Stimulated activated CD4-positive, alpha-beta T cell treated with anti-CD3 and anti-CD28 coated beads, Interleukin-2, amount 100 ng/mL, for 4 hours (primary cell): ENCODE measurements around the gene DNAH3.
"Not testable (repeated sequence)": the region's sequence is repeated elsewhere in the genome, so short reads cannot be mapped to it uniquely, and the experiment has no call there.

Experiments
- DNase-seq: peaks from one replicate; pipeline ENCODE4 v3.0.0-alpha.2; 2020; ENCODE audit warnings: low read depth

DNAH3 gene

DNA sequence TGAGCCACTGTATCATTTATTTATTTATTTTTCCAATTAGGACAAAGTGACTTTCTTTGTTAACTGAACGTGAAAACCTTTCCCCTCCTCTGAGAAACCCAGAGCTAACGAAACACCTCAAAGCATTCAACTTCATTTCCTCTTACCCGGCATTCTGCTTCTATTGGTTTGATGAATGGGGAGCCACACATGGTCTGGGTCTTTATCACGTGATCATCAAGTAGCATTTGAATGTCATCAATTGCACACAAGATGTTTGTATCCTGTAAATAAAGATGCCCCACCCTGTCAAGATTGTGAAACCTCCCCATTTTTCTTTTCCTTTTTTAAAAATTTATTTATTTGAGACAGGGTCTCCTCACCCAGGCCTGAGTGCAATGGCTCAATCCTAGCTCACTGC is 80.1 kb downstream of the DNAH3 start:
- no peak for DNase-seq

DNA sequence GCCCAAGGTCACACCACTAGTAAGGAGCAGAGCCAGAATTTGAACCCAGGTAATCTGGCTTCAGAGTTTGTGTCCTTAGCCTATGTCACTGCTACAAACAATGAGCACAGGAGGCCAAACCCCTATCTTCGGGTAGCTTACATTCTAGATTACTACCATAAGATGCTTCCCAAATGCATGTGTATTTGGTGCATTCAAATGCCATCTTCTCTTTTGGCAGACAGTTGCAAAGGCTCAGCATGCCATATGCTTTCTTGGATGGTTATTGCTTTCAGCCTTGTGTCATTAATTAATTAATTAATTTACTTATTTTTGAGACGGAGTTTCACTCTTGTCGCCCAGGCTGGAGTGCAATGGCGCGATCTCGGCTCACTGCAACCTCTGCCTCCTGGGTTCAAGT is 80.7 kb downstream of the DNAH3 start:
- no peak for DNase-seq

DNA sequence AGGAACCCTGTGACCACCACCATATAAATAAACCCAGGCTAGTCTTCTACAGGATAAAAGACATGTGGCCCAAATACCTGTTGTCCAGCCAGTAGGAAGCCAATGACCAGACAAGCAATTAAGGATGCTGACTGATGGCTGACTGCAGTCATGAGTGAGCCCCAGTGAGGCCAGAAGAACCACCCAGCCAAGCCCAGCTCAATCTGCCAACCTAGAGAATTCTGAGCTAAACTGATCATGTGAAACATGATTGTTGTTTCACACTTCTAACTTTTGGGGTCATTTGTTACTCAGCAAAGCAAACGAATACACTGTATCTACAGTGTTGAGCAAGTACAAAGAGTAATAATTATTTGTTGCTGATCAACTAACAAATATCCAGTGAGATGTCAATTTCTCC is 86.4 kb downstream of the DNAH3 start:
- no peak for DNase-seq

DNA sequence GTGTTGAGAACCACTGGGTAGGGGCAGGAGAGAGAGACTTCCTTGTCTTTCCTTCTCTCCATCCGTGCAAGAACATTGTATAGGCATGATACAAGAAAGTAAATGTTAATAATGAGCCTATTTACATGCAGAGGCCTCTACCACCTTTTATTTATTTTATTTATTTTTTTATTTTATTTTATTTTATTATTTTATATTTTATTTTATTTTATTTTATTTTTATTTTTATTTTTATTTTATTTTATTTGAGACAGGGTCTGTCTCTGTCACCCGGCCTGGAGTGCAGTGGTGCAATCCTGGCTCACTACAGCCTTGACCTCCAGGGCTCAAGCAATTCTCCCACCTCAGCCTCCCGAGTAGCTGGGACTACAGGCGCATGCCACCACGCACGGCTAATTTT is 87.3 kb downstream of the DNAH3 start:
- not testable (repeated sequence) for DNase-seq

DNA sequence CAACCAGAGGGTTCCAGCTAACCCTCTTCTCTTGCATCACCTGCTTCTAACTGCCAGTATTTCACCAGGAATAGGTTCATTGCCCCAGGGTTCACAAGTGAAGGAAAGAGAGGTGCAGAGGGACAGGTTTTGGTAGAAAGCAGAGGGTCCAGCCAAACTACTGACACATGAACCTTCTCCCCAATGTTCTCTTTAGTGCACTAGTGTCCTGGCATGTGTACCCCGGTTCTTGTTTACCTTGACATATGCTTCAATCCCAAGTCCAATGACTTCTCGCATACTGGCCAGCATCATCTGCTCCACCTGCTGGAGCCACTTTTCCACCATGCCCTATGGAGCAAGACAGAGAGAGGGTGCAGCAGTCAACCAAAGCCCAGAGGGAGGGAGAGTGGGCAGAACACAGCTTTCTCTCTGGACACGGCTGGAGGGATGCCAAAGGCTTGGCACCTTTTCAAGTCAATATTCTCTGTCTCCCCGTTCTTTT is 90.6 kb downstream of the DNAH3 start:
- no peak for DNase-seq

DNA sequence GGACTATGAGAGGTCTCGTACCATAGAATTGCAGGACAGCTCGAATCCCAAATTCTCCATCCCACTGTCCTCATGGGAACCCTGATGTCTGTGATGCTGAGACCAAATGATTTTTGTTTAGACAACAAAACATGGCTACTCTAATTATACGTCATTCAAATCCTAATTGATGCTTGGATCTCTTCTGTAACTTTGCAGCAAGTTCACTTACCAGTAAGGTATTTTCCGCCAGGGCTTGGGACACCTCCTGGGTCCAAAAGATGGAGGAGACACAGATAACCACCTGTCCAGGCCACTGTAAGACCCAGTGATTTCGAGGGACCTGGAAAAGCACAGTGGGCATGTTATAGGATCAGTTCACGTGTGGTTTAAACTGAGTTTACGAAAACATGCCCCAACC is 92.8 kb downstream of the DNAH3 start:
- DNase-seq = no peak

DNA sequence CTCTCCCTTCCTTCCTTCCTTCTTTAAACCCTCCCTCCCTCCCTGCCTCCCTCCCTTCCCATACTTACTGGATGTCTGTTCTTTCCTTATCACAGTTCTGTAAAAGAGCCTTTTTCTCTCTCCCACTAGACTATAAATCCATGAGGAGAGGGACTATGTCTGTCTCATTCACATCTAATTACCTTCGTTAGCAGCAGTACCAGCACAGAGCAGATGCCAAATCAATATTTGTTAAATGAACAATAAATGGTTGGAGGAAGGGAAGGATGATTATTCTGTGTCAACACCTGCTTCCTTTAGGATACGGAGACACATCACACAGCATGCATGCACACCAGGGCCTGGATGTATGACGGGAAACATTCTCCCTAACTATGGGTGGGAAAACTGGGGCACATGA is 94.2 kb downstream of the DNAH3 start:
- DNase-seq = no peak

DNA sequence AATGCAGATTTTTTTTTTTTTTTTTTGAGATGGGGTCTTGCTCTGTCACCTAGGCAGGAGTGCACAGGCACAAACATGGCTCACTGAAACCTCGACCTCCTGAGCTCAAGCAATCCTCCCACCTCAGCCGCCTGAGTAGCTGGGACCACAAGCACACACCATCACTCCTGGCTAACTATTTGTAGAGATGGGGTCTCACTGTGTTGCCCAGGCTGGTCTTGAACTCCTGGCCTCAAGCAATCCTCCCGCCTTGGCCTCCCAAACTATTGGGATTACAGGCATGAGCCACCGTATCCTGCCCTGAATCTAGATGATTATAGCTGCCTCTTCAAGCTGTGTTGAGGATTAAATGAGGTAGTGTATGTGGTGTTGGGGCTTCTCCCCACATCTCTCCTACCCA is 94.9 kb downstream of the DNAH3 start:
- DNase-seq = not testable (repeated sequence)

DNA sequence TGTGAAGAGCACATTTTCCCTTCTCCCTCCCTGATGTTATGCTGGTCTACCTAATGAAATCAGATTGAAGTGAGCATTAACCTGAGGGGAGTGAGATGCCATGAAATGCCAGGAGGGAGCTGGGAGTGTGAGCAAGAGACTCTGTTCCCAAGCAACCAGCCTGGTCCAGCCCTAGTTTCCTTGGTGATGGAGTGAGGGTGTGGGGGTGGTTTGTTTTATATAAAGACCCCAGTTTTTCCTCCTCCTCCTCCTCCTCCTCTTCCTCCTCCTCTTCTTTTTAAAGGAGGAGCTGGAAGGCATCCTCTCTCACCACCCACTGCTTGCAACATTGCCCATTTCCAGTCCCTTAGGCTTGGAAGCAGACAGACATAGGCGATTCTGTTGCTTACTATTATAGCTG is 97.1 kb downstream of the DNAH3 start:
- no peak for DNase-seq

DNA sequence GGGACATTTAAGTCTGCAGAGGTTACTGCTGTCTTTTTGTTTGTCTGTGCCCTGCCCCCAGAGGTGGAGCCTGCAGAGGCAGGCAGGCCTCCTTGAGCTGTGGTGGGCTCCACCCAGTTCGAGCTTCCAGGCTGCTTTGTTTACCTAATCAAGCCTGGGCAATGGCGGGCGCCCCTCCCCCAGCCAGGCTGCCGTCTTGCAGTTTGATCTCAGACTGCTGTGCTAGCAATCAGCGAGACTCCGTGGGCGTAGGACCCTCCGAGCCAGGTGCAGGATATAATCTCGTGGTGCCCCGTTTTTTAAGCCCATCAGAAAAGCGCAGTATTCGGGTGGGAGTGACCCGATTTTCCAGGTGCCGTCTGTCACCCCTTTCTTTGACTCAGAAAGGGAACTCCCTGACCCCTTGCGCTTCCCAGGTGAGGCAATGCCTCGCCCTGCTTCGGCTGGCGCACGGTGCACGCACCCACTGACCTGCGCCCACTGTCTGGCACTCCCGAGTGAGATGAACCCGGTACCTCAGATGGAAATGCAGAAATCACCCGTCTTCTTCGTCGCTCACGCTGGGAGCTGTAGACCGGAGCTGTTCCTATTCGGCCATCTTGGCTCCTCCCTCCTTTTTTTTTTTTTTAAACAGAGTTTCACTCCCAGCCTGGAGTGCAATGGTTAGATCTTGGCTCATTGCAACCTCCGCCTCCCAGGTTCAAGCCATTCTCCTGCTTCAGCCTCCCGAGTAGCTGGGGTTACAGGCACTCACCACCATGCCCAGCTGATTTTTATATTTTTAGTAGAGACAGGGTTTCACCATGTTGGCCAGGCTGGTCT is 102.3 kb downstream of the DNAH3 start:
- DNase-seq = not testable (repeated sequence)

DNA sequence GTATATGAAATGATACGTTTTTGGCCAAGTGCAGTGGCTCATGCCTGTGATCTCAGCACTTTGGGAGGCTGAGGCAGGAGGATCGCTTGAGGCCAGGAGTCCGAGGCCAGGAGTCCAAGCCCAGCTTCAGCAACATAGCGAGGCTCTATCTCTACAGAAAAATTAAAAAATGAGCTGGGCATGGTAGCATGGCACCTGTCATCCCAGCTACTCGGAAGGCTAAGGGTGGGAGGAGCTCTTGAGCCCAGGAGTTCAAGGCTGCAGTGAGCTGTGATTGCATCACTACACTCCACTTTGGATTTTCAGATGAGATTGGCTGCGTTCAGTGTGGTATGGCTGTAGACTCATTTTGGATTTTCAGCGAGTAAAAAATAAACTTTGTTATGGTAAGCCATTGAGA is 112.4 kb downstream of the DNAH3 start:
- DNase-seq = no peak

DNA sequence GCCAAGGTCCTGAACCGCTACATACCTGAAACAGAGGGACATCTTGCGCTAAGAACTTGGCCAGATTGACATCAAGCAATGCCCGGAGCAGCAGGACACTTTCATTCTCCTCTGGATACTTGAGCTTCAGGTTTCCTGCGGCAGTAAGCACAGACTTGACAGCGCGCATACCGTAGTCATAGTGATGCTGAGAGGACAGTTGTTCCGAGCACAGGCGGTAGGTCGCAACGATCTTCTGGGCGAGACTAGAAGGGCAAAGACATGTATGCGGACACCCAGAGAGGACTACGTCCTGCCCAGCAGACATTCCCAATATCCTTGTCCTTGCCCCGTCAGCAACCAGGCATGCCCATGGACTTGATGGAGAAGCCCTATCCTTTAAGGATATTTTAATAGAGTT is 112.9 kb downstream of the DNAH3 start:
- no peak for DNase-seq

DNA sequence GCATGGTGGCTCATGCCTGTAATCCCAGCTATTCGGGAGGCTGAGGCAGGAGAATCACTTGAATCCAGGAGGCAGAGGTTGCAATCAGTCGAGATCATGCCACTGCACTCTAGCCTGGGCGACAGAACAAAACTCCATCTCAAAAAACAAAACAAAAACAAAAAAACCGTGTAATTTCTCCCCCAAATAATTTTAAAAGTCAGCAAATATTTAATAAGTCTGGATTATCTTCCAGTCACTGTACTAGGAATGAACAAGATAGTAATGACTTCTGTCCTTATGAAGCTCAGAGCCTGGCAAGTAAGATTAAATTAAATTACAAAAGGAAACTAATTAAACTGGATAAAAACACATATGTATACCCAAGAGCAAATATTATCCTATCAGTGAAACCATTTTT is 113.5 kb downstream of the DNAH3 start:
- no peak for DNase-seq

DNA sequence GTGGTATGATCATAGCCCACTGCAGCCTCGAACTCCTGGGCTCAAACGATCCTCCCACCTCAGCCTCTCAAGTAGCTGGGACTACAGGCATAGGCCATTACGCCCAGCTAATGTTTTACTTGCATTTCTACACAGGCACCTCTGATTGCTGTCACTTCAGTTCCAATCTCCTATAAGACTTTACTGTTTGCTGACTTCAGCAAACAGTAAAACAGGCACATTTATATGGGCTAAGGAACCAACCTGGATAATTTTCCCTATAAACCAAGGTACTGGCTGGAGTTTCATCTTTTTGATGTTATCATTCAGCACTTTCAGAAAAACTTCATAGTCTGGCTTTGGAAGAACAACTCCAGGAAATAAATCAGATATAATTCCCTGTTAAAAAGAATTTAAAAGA is 114.2 kb downstream of the DNAH3 start:
- DNase-seq = no peak

DNA sequence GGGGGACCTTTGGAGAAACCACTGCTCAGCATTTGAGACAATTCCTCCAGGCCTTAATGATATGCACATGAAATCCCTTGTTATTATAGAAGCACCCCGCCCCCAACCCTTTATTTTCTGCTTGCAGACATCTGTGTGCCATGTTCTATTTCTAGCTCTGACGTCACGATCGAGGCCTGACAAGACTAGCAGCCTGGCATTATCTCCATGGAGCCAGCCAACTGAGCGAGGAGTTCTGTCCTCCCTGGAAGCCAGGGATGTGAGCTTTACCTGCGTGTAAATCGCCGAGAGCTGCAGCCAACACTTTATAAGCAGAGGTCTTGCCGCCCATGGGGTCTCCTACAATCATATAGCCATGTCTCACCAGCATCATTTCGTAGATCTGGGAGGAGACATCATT is 116.9 kb downstream of the DNAH3 start:
- DNase-seq = no peak

DNA sequence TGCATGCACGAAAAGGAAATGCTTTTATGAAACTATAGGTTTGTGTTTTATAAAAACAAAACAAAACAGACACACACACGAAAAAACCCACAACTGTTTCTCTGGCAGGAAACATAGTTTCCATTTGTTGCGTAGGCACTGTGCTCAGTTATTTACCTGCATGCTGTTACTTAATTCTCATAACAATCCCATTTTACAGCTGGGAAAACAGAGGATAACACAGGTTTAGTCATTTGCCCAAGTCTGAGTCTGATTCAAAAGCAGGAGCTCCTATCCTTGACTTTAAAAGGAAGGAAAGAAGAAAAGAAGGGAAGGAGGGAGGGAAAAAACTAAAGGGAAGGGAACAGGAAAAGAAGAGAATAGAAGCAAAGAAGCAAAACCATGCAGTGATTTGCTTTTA is 117.4 kb downstream of the DNAH3 start:
- no peak for DNase-seq

DNA sequence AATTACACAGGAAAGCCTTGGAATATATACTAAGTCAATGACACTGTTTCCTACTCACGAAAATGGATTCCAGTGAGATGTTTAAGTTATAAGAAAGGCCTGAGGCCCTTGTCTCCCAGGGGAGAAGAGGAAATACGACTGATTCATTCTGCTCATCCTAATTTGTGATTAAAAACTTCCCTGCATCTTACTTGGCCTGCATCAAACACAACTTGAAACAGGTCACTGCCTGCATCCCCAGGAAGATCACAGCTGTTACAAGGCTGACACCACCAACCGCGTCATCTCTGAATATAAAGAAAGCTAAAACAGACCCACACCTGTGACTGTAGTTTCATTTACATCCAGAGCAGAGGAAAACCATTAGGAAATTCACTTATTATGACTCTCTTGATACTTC is 121.9 kb downstream of the DNAH3 start:
- DNase-seq = no peak

DNA sequence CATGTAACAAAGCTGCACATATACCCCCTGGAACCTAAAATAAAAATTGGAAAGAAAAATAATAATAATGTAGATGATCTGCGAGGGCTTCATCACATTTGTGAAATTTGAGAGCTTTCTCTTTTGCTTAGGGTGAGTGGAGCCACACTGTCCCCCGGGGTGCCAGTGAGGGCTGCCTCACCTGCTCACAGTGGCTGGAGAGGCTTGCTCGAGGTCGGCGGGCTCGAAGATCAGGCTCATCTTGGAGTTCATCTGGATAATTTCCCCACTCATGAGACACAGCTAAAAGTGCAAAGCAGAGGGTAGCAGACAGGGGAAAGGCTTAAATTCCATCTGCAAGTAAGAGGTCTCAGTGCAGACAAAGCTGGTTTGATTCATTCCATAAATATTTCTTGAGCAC is 123.8 kb downstream of the DNAH3 start:
- no peak for DNase-seq

DNA sequence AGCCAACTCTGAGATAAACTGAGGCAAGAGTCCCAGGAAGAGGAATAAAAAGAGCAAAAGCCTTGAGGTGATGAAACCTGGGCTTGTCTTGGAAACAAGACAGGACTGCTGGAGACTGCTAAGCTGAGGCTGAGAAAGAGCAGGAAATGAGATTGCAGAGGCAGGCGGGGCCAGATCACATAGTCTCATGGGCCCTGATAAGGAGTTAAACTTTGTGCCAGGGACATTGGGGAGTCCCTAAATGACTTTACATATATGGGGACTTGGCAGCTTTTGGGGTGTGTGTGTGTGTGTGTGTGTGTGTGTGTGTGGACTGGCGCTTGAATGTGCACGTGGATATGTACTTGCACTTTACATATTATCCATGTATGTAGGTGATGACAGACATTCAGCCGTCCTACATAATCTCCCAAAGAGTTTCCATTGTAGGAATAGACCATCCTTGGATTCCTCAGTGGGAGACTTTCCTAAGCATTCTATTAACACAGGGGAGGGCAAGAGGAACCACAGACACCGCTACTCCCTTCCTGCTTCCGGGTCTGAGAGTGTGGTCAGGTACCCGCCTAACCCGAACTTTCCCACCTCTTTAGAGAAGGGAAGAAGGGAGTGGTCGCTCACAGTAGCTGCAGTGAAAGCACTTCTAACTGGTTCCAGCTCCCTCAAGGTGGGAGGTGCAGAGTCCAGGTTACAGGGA is 127.0 kb downstream of the DNAH3 start:
- no peak for DNase-seq

DNA sequence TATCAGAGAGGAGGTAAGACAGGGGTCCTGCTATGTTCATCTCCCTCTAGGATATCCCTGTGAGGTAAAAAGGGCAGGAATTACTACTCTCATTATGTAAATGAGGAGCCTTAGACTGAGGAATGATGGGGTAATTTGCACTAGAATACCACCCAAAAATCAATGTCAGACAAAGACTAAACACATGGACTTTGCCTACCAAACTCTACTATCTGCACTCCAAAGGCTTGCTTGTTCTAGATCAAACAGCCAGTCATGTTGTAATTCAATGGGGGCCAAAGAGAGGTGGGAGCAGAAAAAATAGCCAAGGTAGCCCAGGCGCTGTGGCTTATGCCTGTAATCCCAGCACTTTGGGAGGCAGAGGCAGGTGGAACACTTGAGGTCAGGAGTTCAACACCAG is 129.3 kb downstream of the DNAH3 start:
- DNase-seq = no peak

DNA sequence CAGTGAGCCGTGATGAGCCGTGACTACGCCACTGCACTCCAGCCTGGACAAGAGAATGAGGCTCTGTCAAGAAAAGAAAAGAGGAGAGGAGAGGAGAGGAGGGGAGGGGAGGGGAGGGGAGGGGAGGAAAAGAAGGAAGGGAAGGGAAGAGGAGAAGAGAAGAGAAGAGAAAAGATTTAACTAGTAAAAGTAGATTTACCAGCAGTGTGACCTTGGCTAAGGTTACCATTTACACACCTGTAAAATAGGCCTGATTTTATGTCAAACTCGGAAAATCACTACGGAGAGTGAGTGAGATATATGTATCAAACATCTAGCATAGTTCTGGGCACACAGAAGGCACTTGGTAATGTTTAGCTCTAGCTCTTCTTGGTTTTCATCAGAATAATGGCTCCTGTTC is 140.8 kb downstream of the DNAH3 start:
- no peak for DNase-seq

DNA sequence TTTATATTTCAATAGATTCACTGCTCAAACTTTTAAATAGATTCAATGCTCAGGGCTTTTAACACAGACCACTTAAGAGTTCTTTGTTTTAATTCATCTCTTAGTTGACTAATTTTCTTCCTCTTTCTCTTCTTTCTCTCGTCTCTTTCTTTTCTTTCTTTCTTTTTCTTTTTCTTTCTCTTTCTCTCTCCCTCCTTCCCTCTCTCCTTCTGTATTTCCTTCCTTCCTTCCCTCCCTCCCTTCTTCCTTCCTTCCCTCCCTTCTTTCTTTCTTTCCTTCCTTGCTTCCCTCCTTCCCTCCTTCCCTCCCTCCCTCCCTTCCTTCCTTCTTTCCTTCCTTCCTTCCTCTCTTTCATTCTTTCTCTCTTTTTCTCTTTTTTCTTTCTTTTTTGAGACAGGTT is 145.6 kb downstream of the DNAH3 start:
- DNase-seq = no peak

DNA sequence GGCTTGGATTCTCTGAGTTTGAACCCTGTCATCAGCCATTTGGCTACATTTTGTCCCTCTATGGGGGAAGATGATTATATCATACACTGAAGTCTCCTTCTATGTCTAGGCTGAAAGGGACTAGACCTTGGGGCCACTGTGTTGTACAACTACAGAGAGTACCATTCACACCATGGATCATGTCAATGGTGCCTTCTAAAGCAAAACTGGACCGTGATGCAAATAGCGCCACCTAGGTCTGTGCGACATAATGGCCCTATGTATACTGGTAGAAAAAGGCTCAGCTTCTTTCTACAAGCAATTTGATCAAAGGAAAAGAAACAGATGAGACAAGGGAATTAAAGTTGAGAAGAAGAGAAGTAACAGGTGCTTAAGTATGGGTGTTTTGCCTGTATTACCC is 149.4 kb downstream of the DNAH3 start:
- no peak for DNase-seq

DNA sequence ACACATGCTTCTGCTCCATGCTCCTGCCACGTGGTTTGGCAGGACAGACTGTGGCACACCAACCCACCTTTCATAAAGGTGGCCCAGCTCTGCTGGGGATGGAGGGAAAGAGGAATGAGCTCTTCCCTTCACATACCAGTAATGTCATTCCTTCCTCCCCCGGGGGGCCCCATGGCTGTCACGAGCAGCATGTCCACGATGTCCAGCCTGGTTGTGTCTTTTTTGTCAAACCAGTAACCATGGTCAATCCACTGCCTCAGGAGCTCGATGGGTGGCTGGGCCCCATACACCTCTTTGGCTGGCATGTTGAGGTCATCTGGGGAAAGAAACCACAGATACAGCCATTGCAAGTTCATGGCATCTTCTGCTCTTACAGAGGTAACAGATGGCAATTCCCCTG is 153.5 kb downstream of the DNAH3 start:
- DNase-seq = no peak
